HUES6 (cell line): ENCODE data around the gene SND1.

Experiments
- H3K27ac ChIP-seq: 2 replicates; pipeline ENCODE4 v1.7.0; 2013; ENCODE audit warnings: low read depth, mild to moderate bottlenecking, low read length, inconsistent platforms
- H3K27me3 ChIP-seq: 2 replicates; pipeline ENCODE4 v1.6.1; 2013; ENCODE audit warnings: low read length; ENCODE audit not compliant: control insufficient read depth, insufficient read depth
- H3K36me3 ChIP-seq: 2 replicates; pipeline ENCODE4 v1.6.1; 2013; ENCODE audit warnings: low read length; ENCODE audit not compliant: control insufficient read depth, insufficient read depth
- H3K4me1 ChIP-seq: 2 replicates; pipeline ENCODE4 v1.6.1; 2013; ENCODE audit warnings: low read length; ENCODE audit not compliant: control insufficient read depth, insufficient read depth
- H3K4me3 ChIP-seq: 2 replicates; pipeline ENCODE4 v1.5.1; 2013; ENCODE audit warnings: low read depth, low read length
- H3K9ac ChIP-seq: one replicate; pipeline ENCODE4 v1.6.1; 2013; ENCODE audit warnings: mild to moderate bottlenecking, low read length
- H3K9me3 ChIP-seq: 2 replicates; pipeline ENCODE4 v1.6.1; 2013; ENCODE audit warnings: low read depth, low read length; ENCODE audit not compliant: control insufficient read depth, insufficient read depth

SND1 gene

DNA sequence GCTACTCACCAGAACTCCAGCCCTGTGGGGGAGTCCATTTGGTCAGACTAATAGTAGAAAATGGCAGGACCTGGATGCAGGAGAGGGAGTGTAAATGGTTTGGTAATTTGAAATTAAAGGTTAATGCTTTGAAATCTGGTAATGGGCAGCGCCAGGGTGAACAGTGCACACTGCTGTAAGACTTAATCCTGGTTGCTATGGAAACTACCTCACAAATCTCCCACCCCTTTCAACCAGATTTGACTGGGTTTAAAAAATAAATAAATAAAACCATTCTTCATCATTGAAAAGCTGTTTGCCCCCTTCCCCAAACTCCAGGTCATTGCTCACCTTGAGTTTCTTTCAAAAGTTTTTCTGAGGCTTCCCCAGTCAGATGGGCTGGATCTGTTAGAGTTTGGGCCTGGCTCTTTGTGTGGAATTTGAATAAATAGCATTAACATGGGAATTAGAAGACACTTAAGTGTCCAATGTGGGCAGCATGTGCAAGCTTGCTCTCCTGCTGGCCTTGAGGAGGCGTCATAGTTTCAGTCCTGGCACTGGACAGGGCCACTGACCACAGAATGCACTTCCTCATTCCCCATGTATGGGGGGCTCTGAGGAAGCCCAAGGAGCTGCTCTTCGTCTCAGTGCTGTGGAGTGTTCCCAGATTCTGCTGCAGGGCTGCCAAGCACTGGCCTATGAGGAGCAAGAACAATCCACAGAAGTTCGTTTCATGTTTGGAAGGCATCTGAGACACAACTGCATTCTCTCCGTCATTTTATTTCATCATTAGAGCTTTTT is 288.6 kb downstream of the SND1 start:
- Histone ChIP-seq H3K27ac (no peak overlapping the region), H3K4me3 (no peak overlapping the region), H3K9me3 (no peaks in the 10 kb centered on the region), H3K27me3 (no peaks in the 10 kb centered on the region), H3K9ac (no peak overlapping the region), H3K36me3 (peaks cover 7% of the 10 kb centered on the region), H3K4me1 (peaks cover 7% of the 10 kb centered on the region)

GRCh38 chr7:127941476-127942210 is 289.6 kb downstream of the SND1 start:
- Histone ChIP-seq H3K9me3 (no peaks in the 10 kb centered on the region), H3K27ac (no peak overlapping the region), H3K36me3 (peaks cover 7% of the 10 kb centered on the region; the same call in 1 of the 2 replicates), H3K27me3 (no peaks in the 10 kb centered on the region), H3K9ac (no peak overlapping the region), H3K4me1 (peaks cover 6% of the 10 kb centered on the region), H3K4me3 (no peak overlapping the region)

DNA sequence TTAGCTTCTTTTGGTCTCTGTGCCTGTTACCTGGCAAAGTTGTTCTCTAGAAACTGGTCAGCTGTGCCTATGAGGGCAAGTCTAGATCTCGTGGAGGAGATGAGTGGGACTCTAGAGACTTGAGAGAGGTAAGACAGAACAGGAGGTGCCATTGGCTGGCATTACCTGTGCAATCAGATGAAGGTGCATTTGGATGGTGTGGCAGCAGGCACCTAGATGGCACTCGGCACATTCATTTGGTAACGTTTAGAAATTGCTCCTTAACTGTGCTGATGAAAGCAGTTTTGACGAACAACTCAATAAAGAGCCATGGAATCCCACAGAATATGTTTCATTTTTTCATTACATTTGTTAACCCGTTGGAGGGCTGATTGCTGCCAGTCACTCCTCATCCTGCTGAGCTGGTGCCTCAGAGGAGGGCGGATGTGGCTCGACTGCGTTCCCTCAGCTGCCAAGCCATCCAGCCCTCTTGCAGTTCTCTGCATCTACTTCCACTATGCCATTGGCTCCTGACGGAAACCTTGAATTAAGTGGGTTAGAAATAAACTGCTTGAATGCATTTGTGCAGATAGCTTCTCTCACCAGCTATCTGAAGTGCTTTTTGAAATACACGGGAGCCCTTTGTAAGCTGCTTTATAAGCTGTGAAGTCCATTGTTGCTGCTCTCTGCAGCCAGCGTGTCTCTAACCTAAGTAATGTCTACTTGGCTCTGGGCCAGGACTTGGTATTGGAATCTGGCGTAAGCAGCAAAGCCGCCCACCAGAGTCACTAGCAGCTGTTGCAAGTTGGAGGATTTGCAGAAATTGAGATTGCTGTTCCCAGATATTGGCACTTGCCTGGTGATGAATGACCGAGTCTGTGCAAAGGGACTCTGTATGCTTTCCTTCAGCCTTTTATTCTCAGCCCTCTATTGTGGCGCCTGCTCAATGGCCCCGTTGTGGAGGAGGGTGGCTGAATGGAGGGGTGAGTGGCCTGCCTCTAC is 291.8 kb downstream of the SND1 start:
- Histone ChIP-seq H3K36me3 (peaks cover 7% of the 10 kb centered on the region; the same call in 1 of the 2 replicates), H3K9me3 (no peaks in the 10 kb centered on the region), H3K4me3 (no peak overlapping the region), H3K27ac (no peak overlapping the region), H3K9ac (no peak overlapping the region), H3K27me3 (no peaks in the 10 kb centered on the region), H3K4me1 (peaks cover 11% of the 10 kb centered on the region)

DNA sequence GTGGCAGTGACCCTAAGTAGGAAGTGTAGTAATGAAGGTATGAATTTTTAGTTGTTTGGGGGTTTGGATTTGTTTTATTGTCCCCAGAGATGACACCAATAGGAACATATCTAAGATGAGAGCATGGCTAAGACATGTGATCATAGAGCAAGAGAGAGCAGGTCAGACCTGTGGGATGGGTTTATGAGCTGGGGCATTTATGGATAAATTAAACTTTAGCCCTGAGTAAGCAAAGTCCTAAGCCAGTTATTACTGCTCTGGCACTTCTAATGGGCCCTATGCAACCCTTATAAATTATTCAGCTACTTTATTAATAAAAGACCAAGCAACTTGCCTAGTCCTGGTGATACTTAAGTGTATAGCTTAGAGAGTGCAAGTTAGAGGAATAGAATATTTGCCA is 294.1 kb downstream of the SND1 start:
- no peaks in the 10 kb centered on the region for H3K27me3 ChIP-seq
- H3K36me3 ChIP-seq: peaks cover 7% of the 10 kb centered on the region; the same call in 1 of the 2 replicates
- no peaks in the 10 kb centered on the region for H3K9me3 ChIP-seq
- H3K4me3 ChIP-seq: no peak overlapping the region
- no peak overlapping the region for H3K9ac ChIP-seq
- H3K4me1 ChIP-seq: peaks cover 21% of the 10 kb centered on the region
- no peak overlapping the region for H3K27ac ChIP-seq

DNA sequence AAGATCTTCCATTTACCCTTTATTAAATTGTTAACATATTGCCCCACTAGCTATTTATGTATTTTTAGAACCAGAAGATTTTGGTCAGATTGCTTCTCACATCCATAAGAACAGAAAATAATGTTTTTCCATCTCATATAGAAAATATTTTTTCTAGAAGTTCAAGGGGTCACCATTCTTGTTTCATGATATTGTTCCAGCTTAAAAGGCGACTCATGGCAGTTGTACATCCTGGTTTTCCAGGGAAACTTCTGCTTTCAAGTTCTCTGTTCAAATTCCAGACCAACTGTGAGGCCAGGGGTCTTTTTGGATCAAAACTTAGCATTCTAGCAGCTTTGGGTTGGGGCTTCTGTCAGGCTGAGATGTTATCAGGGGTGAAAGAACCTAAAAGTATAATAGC is 294.9 kb downstream of the SND1 start:
- peaks cover 7% of the 10 kb centered on the region; the same call in 1 of the 2 replicates for H3K36me3 ChIP-seq
- no peak overlapping the region for H3K27ac ChIP-seq
- H3K9ac ChIP-seq: no peak overlapping the region

GRCh38 chr7:127948312-127948711 is 296.3 kb downstream of the SND1 start:
- H3K9me3 ChIP-seq: no peaks in the 10 kb centered on the region
- 0 out of 2 replicates have a peak, but pooled peaks cover 3% of the 10 kb centered on the region for H3K36me3 ChIP-seq
- no peak overlapping the region for H3K9ac ChIP-seq
- no peaks in the 10 kb centered on the region for H3K27me3 ChIP-seq
- H3K4me1 ChIP-seq: peaks cover 21% of the 10 kb centered on the region
- H3K4me3 ChIP-seq: no peak overlapping the region
- H3K27ac ChIP-seq: no peak overlapping the region

More for the DNA sequence above, 294.9 kb downstream of the SND1 start:
- H3K4me1 ChIP-seq: peaks cover 21% of the 10 kb centered on the region
- H3K4me3 ChIP-seq: no peak overlapping the region
- H3K27me3 ChIP-seq: no peaks in the 10 kb centered on the region
- no peaks in the 10 kb centered on the region for H3K9me3 ChIP-seq

GRCh38 chr7:127948930-127949329 is 296.9 kb downstream of the SND1 start:
- Histone ChIP-seq H3K27me3 (no peaks in the 10 kb centered on the region), H3K9me3 (no peaks in the 10 kb centered on the region), H3K36me3 (no peaks in the 10 kb centered on the region), H3K4me1 (peaks cover 25% of the 10 kb centered on the region), H3K27ac (no peak overlapping the region), H3K9ac (no peak overlapping the region), H3K4me3 (no peak overlapping the region)

DNA sequence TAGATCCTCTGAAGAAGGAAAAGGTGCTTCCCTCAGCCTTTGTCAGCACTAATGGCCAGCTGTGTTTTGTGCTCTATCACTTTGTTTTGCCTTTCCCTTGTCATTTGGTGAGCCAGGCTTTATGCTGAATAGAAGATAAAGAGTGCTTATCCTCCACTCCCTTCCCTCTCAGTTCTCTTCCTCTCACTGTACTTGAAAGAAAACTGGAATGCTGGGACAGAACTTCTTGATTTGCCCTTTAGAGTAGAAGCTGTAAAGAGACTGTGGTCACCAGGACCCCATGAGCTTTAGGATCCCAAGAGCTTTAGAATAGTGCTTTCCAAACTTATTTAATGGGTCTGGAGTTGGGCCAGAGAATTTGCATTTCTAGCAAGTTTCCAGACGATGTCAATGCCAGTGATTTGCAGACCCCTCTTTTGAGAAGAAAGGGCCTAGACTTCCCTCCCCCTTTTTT is 297.8 kb downstream of the SND1 start:
- H3K36me3 ChIP-seq: no peaks in the 10 kb centered on the region
- no peaks in the 10 kb centered on the region for H3K27me3 ChIP-seq
- no peak overlapping the region for H3K9ac ChIP-seq
- H3K4me1 ChIP-seq: peaks cover 30% of the 10 kb centered on the region
- H3K27ac ChIP-seq: no peak overlapping the region
- no peak overlapping the region for H3K4me3 ChIP-seq
- H3K9me3 ChIP-seq: no peaks in the 10 kb centered on the region

- no peak overlapping the region for H3K9ac ChIP-seq
- 0 out of 2 replicates have a peak, but pooled peaks cover 3% of the 10 kb centered on the region for H3K36me3 ChIP-seq
- H3K27ac ChIP-seq: no peak overlapping the region
- no peaks in the 10 kb centered on the region for H3K27me3 ChIP-seq
- no peaks in the 10 kb centered on the region for H3K9me3 ChIP-seq
- no peak overlapping the region for H3K4me3 ChIP-seq
- H3K4me1 ChIP-seq: peaks cover 30% of the 10 kb centered on the region
These were observed 298.4 kb downstream of the SND1 start for GRCh38 chr7:127950233-127950935.
